Measurements from ENCODE around the gene PDXK.

DNA sequence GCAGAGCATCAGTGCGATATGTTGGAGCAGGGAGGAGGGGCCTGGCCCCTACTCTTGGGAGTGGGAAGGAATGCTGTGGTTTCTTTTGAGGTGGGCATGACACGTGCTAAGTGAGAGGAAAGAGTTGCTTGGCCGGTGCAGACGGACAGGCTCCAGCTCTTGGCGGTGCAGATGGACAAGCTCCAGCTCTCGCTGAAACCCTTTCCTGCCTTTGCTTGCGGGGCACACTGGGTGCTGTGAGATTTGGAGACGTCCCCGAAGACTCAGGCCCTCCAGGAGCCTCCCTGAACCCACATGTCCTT, 15.9 kb downstream of the PDXK start:
- TF ChIP-seq, protein P1, sequence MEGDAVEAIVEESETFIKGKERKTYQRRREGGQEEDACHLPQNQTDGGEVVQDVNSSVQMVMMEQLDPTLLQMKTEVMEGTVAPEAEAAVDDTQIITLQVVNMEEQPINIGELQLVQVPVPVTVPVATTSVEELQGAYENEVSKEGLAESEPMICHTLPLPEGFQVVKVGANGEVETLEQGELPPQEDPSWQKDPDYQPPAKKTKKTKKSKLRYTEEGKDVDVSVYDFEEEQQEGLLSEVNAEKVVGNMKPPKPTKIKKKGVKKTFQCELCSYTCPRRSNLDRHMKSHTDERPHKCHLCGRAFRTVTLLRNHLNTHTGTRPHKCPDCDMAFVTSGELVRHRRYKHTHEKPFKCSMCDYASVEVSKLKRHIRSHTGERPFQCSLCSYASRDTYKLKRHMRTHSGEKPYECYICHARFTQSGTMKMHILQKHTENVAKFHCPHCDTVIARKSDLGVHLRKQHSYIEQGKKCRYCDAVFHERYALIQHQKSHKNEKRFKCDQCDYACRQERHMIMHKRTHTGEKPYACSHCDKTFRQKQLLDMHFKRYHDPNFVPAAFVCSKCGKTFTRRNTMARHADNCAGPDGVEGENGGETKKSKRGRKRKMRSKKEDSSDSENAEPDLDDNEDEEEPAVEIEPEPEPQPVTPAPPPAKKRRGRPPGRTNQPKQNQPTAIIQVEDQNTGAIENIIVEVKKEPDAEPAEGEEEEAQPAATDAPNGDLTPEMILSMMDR (IDR thresholded peaks at IDR 0.05; ENCODE audit: insufficient read depth, low read length, poor library complexity, severe bottlenecking) = no peak
- no peak for TF ChIP-seq EZH2phosphoT487 (conservative IDR thresholded peaks at IDR 0.05; ENCODE audit: low read length)
